ENCODE results near the gene SUMF2. TPM values are rescaled to one million over a fixed set of nuclear protein-coding genes. Genes with fewer than 3 reads are reported as not detected.
"Not testable (repeated sequence)": the region's sequence is repeated elsewhere in the genome, so short reads cannot be mapped to it uniquely, and the experiment has no call there.

The SUMF2 gene
- total RNA-seq, 1 donor from 2014 or later = 155 TPM

DNA sequence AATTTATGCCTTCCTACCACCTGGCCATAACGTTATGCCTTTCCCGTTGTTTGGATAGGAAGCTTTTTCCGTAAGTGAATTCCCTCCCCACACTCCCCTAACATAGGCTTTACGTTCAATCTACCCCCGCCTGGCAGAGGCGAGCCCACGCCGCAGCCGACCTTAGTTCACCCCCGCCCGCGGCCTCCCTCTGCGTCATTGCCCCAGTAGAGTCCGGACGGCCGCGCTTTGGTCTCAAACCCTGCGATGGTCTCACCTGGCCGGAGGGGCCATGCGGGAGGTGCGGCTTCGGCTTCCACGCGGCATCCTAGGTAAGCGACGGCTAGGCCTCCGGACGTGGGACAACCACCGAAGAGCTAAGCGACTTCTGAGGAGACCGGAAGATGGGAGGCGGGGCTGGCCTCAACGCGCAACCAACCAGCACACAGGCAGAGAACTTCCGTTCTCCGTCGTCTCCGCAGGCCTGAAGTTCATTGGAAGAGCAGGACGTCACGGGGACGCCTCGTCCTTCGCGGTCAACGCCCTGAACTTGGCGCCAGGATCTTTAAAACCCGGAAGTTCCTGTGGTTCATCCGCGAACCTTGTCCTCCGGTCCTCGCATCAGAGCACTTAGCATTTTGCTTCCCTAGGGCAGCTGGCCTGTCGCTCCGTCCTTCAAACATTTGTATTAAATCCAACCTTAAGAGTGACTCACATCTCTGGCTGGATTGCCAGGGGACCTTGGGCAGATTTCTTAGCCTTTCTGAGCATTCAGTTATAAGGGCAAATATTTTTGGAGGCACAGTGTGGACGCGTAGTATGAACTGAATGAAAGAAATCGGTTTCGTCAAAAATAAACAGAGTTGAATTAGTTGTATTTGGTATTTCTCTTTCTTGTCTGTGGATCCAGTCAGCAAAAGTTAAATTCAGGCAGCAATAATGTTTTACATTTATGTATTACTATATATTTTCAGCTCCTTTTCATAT lies 42.3 kb downstream of the SUMF2 start, which contains the start of gene CHCHD2:
TSS of gene CHCHD2 (minus strand) at position 369 of the 966 bp plus-strand sequence. CDS start at position 306, 63 bp downstream.
- DNase-seq (ENCODE audit: low read depth) = peak; percentile 100

DNA sequence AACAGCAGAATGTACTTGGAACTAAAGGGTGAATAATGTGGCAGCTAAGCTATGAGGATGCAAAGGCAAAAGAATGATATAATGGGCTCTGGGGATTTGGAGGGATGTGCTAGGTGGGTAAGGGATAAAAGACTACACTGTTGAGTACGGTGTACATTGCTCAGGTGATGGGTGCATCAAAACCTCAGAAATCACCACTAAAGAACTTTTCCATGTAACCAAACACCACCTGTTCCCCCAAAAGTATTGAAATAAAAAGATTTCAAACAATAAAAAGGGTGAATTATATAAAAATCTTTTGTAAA lies 43.8 kb downstream of the SUMF2 start:
- DNase-seq (ENCODE audit: low read depth) = no peak

DNA sequence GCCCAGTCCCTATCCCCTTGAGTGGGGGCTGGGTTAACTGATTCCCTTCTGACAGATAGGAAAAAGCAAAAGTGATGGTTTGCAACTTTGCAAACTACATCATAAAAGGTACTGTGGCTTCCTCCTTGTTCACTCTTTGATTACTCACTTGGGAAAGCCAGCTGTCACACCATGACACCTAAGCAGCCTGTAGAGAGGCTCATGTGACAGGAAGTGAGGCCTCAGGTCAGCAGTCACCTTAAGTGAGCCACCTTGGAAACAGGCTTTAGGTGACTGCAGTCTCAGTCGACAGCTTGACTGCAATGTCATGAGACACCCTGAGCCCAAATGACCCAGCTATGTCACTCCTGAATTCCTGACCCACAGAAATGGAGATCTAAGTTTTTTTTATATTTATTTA lies 46.5 kb downstream of the SUMF2 start:
- no peak for DNase-seq (ENCODE audit: low read depth)

DNA sequence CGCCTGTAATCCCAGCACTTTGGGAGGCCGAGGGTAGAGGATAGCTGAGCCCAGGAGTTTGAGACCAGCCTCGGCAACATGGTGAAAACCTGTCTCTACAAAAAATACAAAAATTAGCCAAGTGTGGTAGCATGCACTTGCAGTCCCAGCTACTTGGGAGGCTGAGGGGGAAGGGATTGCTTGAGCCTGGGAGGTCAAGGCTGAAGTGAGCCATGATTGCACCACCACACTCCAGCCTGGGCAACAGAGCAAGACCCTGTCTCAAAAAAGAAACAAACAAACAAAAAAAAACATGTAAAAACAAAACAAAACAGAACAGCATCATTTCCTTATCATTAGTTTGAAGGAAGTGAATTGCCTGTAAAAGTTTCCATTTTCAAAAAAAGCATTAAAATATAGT lies 48.2 kb downstream of the SUMF2 start:
- not testable (repeated sequence) for DNase-seq (ENCODE audit: low read depth)

DNA sequence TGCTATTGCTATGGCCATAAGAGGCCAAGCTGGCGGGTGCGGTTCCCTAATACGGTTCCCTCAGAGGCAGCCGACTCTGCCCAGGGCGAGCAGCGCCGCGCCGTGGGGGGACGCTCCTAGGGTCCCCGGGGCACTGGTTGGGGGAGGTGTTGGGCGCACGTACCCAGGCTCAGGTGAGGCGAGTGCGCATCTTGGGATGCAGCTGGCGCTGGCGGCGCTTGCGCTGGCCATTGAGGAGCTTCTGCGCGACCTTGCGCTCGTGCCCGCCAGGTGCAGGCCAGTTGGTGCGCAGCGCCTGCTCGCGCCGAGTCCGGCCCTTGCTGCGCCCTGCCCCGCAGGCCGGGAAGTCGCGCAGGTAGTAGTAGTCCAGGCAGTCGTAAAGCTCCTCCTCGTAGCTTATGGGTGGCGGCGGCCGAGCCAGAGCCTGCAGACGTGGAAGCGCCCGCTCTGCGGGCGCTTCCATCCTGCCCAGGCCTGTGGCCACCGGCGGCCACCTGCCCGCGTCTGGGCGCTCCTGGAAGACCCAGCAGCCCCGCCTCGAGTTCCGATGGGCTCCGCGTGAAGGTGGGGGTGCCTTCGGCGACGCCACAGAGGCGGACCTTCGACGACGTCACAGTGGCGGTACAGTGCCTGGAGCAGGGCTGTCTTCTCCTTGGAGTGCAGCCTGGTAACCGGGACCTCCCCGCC lies 51.9 kb downstream of the SUMF2 start, which contains the start of gene NUPR2:
TSS of gene NUPR2 (minus strand) at position 566 of the 687 bp plus-strand sequence. CDS start at position 463, 103 bp downstream.
- no peak for DNase-seq (ENCODE audit: low read depth)

DNA sequence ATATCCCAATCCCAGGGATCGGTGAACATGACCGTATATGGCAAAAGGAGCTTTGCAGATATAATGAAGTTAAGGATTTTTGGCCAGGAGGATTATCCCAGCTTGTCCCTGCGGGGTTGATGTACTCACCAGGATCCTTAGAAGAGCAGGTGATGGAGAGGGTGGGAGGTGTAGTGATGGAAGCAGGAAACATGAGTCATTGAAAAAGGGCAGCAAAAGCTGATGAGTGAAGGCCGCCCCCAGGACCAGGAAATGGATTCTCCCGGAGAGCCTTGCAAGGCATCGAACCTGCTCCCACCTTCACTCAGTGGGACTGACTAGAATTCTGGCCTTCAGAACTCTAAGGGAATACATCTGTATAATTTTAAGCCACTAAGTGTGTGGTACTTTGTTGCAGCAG lies 57.4 kb downstream of the SUMF2 start:
- no peak for DNase-seq (ENCODE audit: low read depth)

DNA sequence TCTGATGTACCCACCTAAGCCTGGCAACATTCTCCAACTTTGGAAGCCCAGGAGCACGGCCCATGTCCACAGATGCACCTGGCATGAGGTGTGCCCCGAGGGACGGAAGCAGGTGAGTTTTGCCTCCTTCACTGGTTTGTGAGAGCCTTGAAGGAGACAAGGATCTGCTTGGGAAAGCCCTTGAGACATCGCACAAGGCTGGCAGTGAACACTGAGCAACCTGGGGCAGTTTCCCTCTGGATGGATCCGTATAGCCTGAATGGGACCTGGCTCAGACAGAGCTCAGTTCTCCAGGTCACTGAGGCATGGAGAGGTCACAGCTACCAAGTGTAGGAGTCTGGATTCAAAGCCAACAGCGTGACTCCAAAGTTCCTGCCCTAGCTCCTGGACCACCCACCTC lies 60.9 kb downstream of the SUMF2 start:
- no peak for DNase-seq (ENCODE audit: low read depth)

DNA sequence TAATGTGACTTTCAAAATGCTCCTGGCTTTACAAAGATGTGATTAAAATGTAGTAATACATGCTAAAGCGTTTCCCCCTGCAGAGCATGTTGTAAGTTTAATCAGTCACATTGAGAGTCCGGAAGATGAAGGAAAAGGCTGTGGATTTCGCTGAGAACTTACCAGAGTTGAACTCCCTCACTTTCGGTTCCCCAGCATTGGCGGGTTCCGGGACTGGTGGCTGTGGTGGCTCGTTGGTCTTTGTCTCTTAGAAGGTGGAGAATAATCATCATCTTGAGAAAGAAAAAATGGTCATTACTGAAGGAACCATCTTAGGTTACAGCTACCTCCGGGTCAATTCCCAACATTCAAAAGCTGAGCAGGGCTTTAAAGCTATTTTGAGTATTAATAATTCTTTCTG lies 61.7 kb downstream of the SUMF2 start:
- no peak for DNase-seq (ENCODE audit: low read depth)

DNA sequence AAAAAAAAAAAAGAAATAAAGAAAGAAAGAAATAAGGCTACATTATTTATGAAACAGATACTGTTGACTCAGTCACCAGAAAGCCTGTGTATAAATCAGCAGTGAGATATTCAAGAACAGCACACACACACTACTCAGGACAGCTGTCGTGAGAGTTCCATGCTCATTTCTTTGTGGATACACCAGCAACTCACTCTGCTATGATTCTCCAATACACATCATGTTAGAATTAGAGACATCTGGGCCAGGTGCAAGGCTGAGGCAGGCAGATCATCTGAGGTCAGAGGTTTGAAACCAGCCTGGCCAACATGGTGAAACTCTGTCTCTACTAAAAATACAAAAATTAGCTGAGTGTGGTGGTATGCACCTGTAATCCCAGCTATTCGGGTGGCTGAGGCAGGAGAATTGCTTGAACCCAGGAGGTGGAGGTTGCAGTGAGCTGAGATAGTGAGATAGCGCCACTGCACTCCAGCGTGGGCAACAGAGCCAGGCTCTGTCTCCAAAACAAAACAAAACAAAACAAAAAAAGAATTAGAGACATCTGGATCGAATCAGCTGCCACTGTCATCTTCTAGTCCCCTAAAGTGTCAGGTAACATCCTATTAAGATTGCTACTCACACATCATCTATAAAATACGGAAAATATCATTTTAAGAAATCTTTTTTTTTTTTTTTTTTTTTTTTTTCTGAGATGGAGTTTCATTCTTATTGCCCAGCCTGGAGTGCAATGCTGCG lies 63.3 kb downstream of the SUMF2 start:
- peak; percentile 43 for DNase-seq (ENCODE audit: low read depth)

Other genes starting within 250 kb of the SUMF2 start
- gene SEPTIN14, start 201.5 kb upstream of the SUMF2 start, total RNA-seq = not detected in 2 replicates
- 4.5 and 5.6 TPM in 2 replicates for gene ZNF713, start 176.8 kb upstream of the SUMF2 start, total RNA-seq
- 18.3 and 19.1 TPM in 2 replicates for gene MRPS17, start 112.4 kb upstream of the SUMF2 start, total RNA-seq
- 101 and 117 TPM in 2 replicates for gene NIPSNAP2, start 99.7 kb upstream of the SUMF2 start, total RNA-seq
- 66.0 and 72.7 TPM in 2 replicates for gene PSPH, start 12.8 kb upstream of the SUMF2 start, total RNA-seq
- 290 and 369 TPM in 2 replicates for gene CCT6A, start 12.5 kb upstream of the SUMF2 start, total RNA-seq
- 35.2 and 57.5 TPM in 2 replicates for gene PHKG1, start 28.7 kb downstream of the SUMF2 start, total RNA-seq
- gene CHCHD2, start 42.2 kb downstream of the SUMF2 start, total RNA-seq = 616 and 682 TPM in 2 replicates
- gene NUPR2, start 52.1 kb downstream of the SUMF2 start, total RNA-seq = not detected in 2 replicates